HG02678 (cell line): ENCODE data around the gene EME2.

ENCODE experiments used
- ATAC-seq: cut with Tn5 transposase; IDR thresholded peaks from one replicate; pipeline ENCODE4 v1.9.1; 2021; ENCODE audit warnings: mild to moderate bottlenecking, moderate library complexity; ENCODE audit not compliant: unreplicated experiment

EME2 gene

DNA sequence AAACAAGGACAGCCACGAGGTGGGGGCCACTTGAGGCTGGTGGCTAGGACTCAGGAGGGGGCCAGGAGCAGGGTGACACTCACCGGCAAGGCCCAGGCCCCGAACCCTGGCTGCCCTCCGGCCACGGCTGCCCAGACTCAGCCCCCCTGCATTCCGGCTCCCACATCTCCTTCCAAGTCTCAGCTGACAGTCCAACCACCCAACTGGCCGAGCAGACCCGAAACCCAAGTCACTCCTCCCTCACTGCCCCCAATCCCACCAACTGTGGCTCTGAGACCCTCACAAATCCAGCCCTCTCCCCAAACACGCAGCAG lies 44.6 kb downstream of the EME2 start:
- no peak for ATAC-seq

DNA sequence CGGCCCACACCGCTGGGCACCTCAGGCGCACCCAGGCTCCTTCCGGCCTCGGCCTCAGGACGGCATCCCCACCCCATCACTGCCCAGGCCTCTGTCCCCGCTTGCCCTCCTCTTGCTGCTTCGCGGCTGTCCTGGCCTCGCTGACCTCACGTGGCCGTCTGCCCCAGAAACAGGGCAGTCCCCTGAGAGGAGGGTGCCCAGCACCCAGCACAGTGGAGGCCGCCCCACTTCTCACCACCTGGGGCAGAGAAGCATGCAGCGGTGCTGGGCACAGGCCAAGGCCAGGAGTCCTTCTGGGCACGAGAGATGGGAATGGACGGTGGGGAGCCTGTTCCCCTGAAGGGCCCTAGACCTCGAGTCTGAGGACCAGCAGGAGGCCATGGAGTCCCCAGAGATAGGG lies 45.1 kb downstream of the EME2 start:
- no peak for ATAC-seq

GRCh38 chr16:1818204-1818872 lies 45.7 kb downstream of the EME2 start:
- no peak for ATAC-seq

DNA sequence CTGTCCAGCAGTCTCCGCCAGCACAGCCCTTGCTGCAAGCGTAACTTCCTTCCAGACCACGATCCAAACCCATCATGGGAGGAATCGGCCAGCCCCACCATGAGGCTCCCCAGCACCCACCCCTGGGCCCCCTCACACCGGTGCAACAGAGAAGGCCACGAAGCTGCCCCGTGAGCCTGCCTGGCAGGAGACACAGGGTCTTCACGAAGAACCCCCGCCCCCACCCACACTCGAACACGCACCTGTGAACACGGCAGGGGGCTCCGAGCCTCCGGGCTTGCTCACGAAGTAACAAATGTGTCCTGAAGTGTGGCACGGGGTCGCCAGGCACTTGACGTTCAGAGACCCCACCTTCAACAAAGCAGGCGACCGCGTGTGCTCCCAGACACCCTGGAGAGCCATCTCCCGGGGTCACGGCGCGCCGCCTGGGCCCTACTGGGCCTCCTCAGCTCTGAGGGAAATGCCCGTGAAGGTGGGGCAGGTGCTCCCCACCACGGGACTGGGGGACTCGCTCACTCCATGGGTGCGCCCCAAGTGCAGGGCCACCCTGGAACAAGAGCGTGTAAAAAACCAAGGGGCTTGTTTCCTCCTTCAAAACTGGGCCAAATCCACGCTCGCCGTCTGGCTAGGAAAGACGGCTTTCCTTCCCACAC lies 46.4 kb downstream of the EME2 start:
- ATAC-seq: no peak

DNA sequence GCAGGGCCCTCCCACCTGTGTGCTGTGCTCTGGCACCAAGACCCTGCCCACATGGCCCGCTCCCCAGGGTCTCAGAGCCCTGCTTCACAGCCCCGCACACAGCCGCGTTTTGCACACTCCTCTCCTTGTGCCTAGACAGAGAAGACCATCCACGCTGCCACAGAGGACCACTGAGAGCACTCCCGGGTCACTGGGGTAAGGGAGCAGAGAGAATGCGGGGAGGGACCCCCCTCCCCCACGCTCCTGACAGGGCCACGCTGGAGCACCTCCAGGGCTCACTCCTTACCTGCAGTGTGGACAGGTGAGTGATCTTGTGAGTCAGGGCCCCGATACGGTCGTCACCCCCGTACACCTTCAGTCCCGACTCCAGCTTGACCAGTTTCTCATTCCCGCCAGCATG lies 47.0 kb downstream of the EME2 start:
- no peak for ATAC-seq

DNA sequence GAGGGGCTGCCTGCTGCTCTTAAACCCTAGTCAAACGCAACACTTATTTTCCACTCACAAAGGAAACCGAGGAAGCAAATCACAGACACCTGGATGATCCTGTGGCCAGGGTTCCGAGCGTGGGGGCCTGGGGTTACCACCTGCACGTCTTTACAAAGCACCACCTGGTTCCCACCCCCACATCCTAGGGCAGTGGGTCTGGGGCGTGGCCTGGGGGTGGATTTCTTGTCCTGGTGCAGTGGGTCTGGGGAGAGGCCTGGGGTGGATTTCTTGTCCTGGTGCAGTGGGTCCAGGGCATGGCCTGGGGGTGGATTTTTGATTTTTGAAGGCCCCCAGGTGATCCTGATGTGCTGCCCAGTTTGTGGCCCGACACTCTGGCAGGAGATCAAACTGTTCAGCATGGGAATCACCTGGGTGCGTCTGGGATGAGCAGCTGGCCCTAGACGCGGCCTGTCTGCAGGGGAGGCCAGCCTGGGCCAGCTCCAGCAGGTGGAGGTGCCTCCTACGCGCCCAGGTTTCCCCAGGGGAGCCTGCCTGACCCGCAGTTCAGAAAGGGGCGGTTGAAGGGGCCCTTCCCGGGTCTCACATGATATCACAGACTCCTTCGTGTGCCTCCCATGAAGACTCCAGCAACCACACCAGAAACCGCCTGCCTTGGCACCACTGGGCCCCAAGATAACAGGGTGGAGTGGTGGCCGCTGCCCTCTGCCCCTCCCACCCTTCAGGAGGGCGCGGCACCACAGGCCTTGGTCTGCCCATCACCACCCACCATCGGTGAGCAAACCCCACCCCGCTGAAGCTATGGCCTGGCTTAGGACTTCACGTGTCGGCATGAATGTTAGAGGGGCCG lies 47.7 kb downstream of the EME2 start:
- ATAC-seq: no peak

DNA sequence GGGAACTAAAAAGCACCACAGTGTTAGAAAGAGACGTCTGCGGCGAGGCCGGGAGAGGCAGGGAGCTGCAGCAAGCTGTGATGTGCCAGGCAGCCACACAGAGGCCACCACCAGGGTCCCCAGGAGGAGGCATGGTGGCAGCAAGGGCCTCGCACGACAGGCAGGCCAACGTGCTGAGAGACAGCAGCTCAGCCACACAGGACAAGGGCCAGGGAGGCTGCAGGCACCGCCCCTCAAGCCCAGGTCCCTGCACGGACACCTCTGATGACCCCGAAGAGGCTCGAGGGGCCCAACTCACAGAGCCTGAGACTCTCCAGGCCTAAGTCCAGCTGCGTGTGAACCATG lies 48.3 kb downstream of the EME2 start:
- no peak for ATAC-seq

GRCh38 chr16:1821861-1822611 lies 49.4 kb downstream of the EME2 start:
- ATAC-seq: no peak

DNA sequence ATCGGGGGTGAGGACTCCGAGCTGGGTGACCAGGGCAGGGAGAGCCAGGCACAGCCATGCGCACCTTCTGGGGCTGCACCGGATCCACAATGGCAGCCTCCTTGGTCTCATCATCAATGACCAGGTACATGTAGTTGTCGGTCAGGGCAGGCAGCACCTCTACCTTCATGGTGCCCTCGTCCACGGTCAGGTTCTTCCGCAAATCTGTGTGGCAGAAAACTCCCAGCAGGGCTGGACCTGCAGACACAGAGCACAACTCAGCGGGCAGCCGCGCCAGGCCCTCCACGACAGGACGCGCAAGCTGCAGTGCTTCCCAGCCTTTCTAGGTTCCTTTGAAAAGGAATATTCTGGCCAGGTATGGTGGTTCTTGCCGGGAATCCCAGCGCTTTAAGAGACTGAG lies 50.2 kb downstream of the EME2 start:
- no peak for ATAC-seq

DNA sequence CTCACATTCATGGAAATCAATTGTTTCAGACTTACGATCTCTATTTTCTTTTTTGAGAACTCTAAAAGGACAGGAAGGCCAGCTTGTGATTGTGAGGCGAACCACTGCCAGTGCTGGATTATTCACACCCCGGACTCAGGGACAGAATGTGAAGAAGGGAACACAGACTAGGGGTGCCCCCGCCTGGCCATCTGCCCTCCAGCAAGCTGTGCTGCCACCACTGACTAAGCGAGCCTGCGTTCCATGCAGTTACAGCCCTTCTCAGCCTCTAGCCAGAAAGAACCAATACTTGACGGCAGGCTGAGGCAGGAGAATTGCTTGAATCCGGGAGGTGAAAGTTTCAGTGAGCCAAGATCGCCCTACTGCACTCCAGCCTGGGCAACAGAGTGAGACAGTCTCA lies 51.2 kb downstream of the EME2 start:
- no peak for ATAC-seq

- ATAC-seq: no peak
Observed at GRCh38 chr16:1825381-1825863, 52.8 kb downstream of the EME2 start.
